H1 (cell line): ENCODE measurements around the gene USP12.

ENCODE experiments used
- CTCF ChIP-seq, 3 experiments: IDR thresholded peaks; 1 replicate in 2 of 3; 2 replicates in 1 of 3; pipeline versions ENCODE4 v1.5.1 to v1.6.1; 2011; ENCODE audit warnings: low read length in 3 of 3, mild to moderate bottlenecking in 3 of 3, inconsistent platforms in 2 of 3, low read depth in 1 of 3, moderate library complexity in 1 of 3; ENCODE audit not compliant: insufficient read depth in 1 of 3; ENCODE audit errors: control extremely low read depth in 1 of 3
- HDAC2 ChIP-seq, 2 experiments: fragments of 300-600 bp in 1 of 2; sonication (generic) in 1 of 2; IDR thresholded peaks; 2 replicates each; pipeline ENCODE4 v1.6.1; 2011 to 2012; ENCODE audit warnings: low read depth in 2 of 2, low read length in 2 of 2, mild to moderate bottlenecking in 2 of 2, moderate library complexity in 2 of 2, borderline replicate concordance in 1 of 2, inconsistent platforms in 1 of 2
- MAX ChIP-seq: IDR thresholded peaks from 2 replicates; pipeline ENCODE4 v1.6.1; 2012; ENCODE audit warnings: inconsistent platforms
- POLR2A ChIP-seq, 2 experiments: IDR thresholded peaks; 1 replicate in 1 of 2; 2 replicates in 1 of 2; pipeline ENCODE4 v1.6.1; 2011; ENCODE audit warnings: low read depth in 2 of 2, low read length in 2 of 2, mild to moderate bottlenecking in 2 of 2; ENCODE audit errors: control extremely low read depth in 1 of 2
- SP1 ChIP-seq: IDR thresholded peaks from 2 replicates; pipeline ENCODE4 v1.6.1; 2011; ENCODE audit warnings: low read depth, low read length
- SUZ12 ChIP-seq: fragments of 200-600 bp; sonication (generic); IDR thresholded peaks from 2 replicates; pipeline ENCODE4 v1.6.1; 2012; ENCODE audit warnings: mild to moderate bottlenecking, inconsistent platforms, low read length, moderate library complexity, mixed read lengths
- TCF12 ChIP-seq: IDR thresholded peaks from 2 replicates; pipeline ENCODE4 v1.6.1; 2011; ENCODE audit warnings: low read depth, mild to moderate bottlenecking, low read length
- TEAD4 ChIP-seq: IDR thresholded peaks from 2 replicates; pipeline ENCODE4 v1.6.1; 2012; ENCODE audit warnings: low read depth, low read length, inconsistent platforms, mixed read lengths

GRCh38 chr13:27177852-27178251, 6.2 kb upstream of the USP12 start:
- TF ChIP-seq CTCF (IDR thresholded peaks at IDR 0.05; ENCODE audit: control extremely low read depth in 1 of 3, insufficient read depth in 1 of 3, low read depth in 1 of 3, low read length in 3 of 3) = peak; percentile 28 to 65 (median 61); a peak in 3 of 4 replicates
- TF ChIP-seq POLR2A (IDR thresholded peaks at IDR 0.05; ENCODE audit: control extremely low read depth in 1 of 2, low read depth in 2 of 2, low read length in 2 of 2) = no peak
- no peak for TF ChIP-seq HDAC2 (IDR thresholded peaks at IDR 0.05; ENCODE audit: borderline replicate concordance in 1 of 2, low read depth in 2 of 2, low read length in 2 of 2)
- peak; percentile 75; the same call in 1 of the 2 replicates for TF ChIP-seq MAX
- TF ChIP-seq SP1 = no peak
- no peak for TF ChIP-seq TEAD4
- no peak for TF ChIP-seq SUZ12
- no peak for TF ChIP-seq TCF12
